GM10248 (cell line): ENCODE measurements around the gene ST6GALNAC1.

Experiments used
- CTCF ChIA-PET: fragments of 300-600 bp; sonication (Branson Sonifier 250); formaldehyde crosslinking; extraction: SDS; loops from one replicate; lab custom pipeline; 2021; ENCODE audit warnings: antibody characterized with exemption; lab: Yijun Ruan, JAX
- POLR2A ChIA-PET: fragments of 350-650 bp; sonication (Branson Sonifier 250); formaldehyde crosslinking; extraction: SDS; loops from one replicate; lab custom pipeline; 2020; ENCODE audit warnings: antibody characterized with exemption; lab: Yijun Ruan, JAX
- DNase-seq: peaks from one replicate; pipeline ENCODE4 v3.0.0; 2012; ENCODE audit errors: extremely low spot score
- TF ChIP-seq, protein P1 (sequence below): IDR thresholded peaks from 2 replicates; pipeline ENCODE4 v1.5.1; 2012; ENCODE audit warnings: mild to moderate bottlenecking, low read depth; ENCODE audit errors: extremely low read depth, missing control alignments, control extremely low read depth

ST6GALNAC1 gene

DNA sequence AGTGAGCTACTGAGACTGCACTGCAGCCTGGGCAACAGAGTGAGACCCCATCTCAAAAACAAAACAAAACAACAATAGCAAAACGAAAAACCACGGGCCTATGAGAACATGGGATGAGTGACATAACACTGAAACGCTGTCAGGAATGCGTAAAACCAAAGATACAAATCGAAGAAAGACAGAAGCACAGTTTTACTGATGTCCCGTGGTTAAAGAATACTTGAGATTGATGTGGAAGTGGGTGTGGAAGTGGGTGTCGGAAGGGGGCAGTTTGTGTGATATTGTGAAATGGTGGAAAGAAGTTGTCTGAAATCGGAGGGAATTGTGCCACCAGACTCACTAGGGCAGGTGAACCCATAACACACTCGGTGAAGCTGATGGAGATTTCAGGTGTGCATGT is 67.4 kb downstream of the ST6GALNAC1 start:
- CTCF ChIA-PET, result interaction anchor here (0.7 to 2.3 kb wide), 6 partner anchors 10 to 105 kb away, joined by 3 to 9 read pairs (median 4); no protein-coding TSS in a partner anchor
- POLR2A ChIA-PET, result no interaction called here
- DNase-seq, result no peak
- TF ChIP-seq, protein P1, sequence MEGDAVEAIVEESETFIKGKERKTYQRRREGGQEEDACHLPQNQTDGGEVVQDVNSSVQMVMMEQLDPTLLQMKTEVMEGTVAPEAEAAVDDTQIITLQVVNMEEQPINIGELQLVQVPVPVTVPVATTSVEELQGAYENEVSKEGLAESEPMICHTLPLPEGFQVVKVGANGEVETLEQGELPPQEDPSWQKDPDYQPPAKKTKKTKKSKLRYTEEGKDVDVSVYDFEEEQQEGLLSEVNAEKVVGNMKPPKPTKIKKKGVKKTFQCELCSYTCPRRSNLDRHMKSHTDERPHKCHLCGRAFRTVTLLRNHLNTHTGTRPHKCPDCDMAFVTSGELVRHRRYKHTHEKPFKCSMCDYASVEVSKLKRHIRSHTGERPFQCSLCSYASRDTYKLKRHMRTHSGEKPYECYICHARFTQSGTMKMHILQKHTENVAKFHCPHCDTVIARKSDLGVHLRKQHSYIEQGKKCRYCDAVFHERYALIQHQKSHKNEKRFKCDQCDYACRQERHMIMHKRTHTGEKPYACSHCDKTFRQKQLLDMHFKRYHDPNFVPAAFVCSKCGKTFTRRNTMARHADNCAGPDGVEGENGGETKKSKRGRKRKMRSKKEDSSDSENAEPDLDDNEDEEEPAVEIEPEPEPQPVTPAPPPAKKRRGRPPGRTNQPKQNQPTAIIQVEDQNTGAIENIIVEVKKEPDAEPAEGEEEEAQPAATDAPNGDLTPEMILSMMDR, result no peak

DNA sequence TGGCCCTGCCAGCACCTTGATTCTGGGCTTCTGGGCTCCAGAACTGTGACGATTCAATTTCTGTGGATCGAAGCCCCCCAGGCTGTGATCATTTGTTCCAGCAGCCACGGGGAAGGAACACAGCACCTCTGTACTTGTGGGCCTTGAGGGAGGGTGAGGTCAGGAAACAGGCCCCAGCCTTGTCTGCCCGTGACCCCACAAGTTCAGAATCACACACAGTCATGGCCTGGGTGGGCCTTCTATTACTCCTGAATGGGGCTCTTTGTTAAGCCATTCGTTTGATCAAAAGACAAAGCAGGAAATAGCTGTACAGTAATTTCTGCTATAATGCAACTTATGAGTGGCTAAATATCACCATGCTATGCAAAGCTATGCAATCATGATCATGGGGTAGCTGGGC is 68.0 kb downstream of the ST6GALNAC1 start:
- ChIA-PET CTCF (interaction anchor here (0.7 to 2.3 kb wide), 5 partner anchors 10 to 105 kb away, joined by 3 to 9 read pairs (median 5); no protein-coding TSS in a partner anchor), POLR2A (no interaction called here)
- DNase-seq, result no peak
- TF ChIP-seq, protein P1, result no peak
